Neuronal stem cell (in vitro differentiated cells): Measurements from ENCODE around the gene FGF7.

ENCODE experiments used
- DNase-seq: peaks from one replicate; pipeline ENCODE4 v3.0.0-alpha.2; 2013; ENCODE audit warnings: low spot score
- H2AFZ ChIP-seq: one replicate; pipeline ENCODE4 v1.6.1; 2013; ENCODE audit warnings: mild to moderate bottlenecking, low read length, inconsistent platforms
- H2AK5ac ChIP-seq: 2 replicates; pipeline ENCODE4 v1.6.1; 2013; ENCODE audit warnings: low read depth, mild to moderate bottlenecking, inconsistent platforms, low read length, moderate library complexity, mixed read lengths
- H2BK120ac ChIP-seq: 2 replicates; pipeline ENCODE4 v1.6.1; 2013; ENCODE audit warnings: low read depth, mild to moderate bottlenecking, inconsistent platforms, low read length, moderate library complexity, mixed read lengths
- H2BK12ac ChIP-seq: one replicate; pipeline ENCODE4 v1.6.1; 2013; ENCODE audit warnings: low read length, inconsistent platforms
- H2BK15ac ChIP-seq: 2 replicates; pipeline ENCODE4 v1.6.1; 2013; ENCODE audit warnings: mild to moderate bottlenecking, low read length, inconsistent platforms, mixed read lengths
- H2BK5ac ChIP-seq: one replicate; pipeline ENCODE4 v1.6.1; 2013; ENCODE audit warnings: inconsistent platforms, mild to moderate bottlenecking, low read length, moderate library complexity
- H3K14ac ChIP-seq: one replicate; pipeline ENCODE4 v1.6.1; 2013; ENCODE audit warnings: low read length, inconsistent platforms
- H3K18ac ChIP-seq: 2 replicates; pipeline ENCODE4 v1.6.1; 2013; ENCODE audit warnings: low read length, inconsistent platforms
- H3K23ac ChIP-seq: 2 replicates; pipeline ENCODE4 v1.6.1; 2013; ENCODE audit warnings: low read depth, mild to moderate bottlenecking, mixed read lengths, low read length, inconsistent platforms; ENCODE audit not compliant: poor library complexity
- H3K27ac ChIP-seq: replicated peaks from 3 replicates; pipeline ENCODE4 v1.5.1; 2013; ENCODE audit warnings: low read length, inconsistent platforms
- H3K27me3 ChIP-seq, 3 experiments: 2 replicates each; pipeline ENCODE4 v1.6.1; 2013; ENCODE audit warnings: low read length in 3 of 3, mild to moderate bottlenecking in 2 of 3, inconsistent platforms in 1 of 3, low read depth in 1 of 3, mixed read lengths in 1 of 3, moderate library complexity in 1 of 3; ENCODE audit not compliant: control insufficient read depth in 3 of 3, insufficient read depth in 3 of 3
- H3K36me3 ChIP-seq, 2 donors: replicated peaks in 1 of 2; 2 replicates each; pipeline ENCODE4 v1.6.1; 2013; ENCODE audit warnings: low read length in 2 of 2; ENCODE audit not compliant: control insufficient read depth in 2 of 2, insufficient read depth in 2 of 2
- H3K4ac ChIP-seq: 2 replicates; pipeline ENCODE4 v1.6.1; 2013; ENCODE audit warnings: inconsistent platforms, mild to moderate bottlenecking, low read length, moderate library complexity
- H3K4me1 ChIP-seq, 2 donors: 1 replicate in 1 of 2; 2 replicates in 1 of 2; pipeline ENCODE4 v1.6.1; 2013; ENCODE audit warnings: low read length in 2 of 2, low read depth in 1 of 2; ENCODE audit not compliant: control insufficient read depth in 2 of 2, insufficient read depth in 1 of 2
- H3K4me2 ChIP-seq: one replicate; pipeline ENCODE4 v1.6.1; 2013; ENCODE audit warnings: mild to moderate bottlenecking, low read length, inconsistent platforms; ENCODE audit not compliant: insufficient read depth, poor library complexity, severe bottlenecking
- H3K4me3 ChIP-seq, 2 donors: 2 replicates each; pipeline ENCODE4 v1.5.1; 2013; ENCODE audit warnings: low read length in 2 of 2, mild to moderate bottlenecking in 2 of 2, inconsistent platforms in 1 of 2, moderate library complexity in 1 of 2
- H3K79me1 ChIP-seq: one replicate; pipeline ENCODE4 v1.6.1; 2013; ENCODE audit warnings: low read depth, mild to moderate bottlenecking, inconsistent platforms, low read length, moderate library complexity
- H3K9ac ChIP-seq: one replicate; pipeline ENCODE4 v1.6.1; 2013; ENCODE audit warnings: mild to moderate bottlenecking, low read depth, low read length, inconsistent platforms; ENCODE audit not compliant: poor library complexity
- H3K9me3 ChIP-seq, 2 donors: replicated peaks in 1 of 2; 2 replicates each; pipeline versions ENCODE3 to v1.6.1; 2013; ENCODE audit warnings: low read length in 2 of 2, mild to moderate bottlenecking in 2 of 2, inconsistent platforms in 1 of 2, low read depth in 1 of 2, mixed read lengths in 1 of 2, moderate library complexity in 1 of 2; ENCODE audit not compliant: control insufficient read depth in 2 of 2, insufficient read depth in 1 of 2
- H4K8ac ChIP-seq: one replicate; pipeline ENCODE4 v1.6.1; 2013; ENCODE audit warnings: low read depth, mild to moderate bottlenecking, inconsistent platforms, low read length, moderate library complexity
- H4K91ac ChIP-seq: one replicate; pipeline ENCODE4 v1.6.1; 2013; ENCODE audit warnings: low read length, low read depth, mild to moderate bottlenecking, inconsistent platforms; ENCODE audit not compliant: poor library complexity
- WGBS, 2 donors: extraction: QIAGEN DNeasy Blood & Tissue Kit; methylation state at CpG; one replicate each; pipeline ENCODE4 v1.1.7; 2013; ENCODE audit warnings: missing lambda C conversion rate in 2 of 2, mixed read lengths in 1 of 2; ENCODE audit not compliant: insufficient read length in 2 of 2, insufficient replicate concordance in 1 of 2; ENCODE audit errors: extremely low coverage in 2 of 2; 5-methylcytosine and 5-hydroxymethylcytosine counted together

The FGF7 gene

GRCh38 chr15:49530092-49530491, 107.0 kb downstream of the FGF7 start:
- Histone ChIP-seq H4K91ac (no peak overlapping the region), H2AK5ac (no peak overlapping the region), H3K4me1 (no peaks in the 10 kb centered on the region), H3K9ac (no peak overlapping the region), H3K9me3 (no peaks in the 10 kb centered on the region), H3K23ac (no peak overlapping the region), H3K4me2 (no peak overlapping the region), H3K36me3 (no peaks in the 10 kb centered on the region), H2BK12ac (no peak overlapping the region), H2BK5ac (no peak overlapping the region), H3K4ac (no peak overlapping the region), H3K27me3 (no peaks in the 10 kb centered on the region), H2BK120ac (no peak overlapping the region), H3K14ac (no peak overlapping the region), H3K18ac (no peak overlapping the region), H3K27ac (no peak overlapping the region), H2AFZ (no peak overlapping the region), H3K4me3 (no peak overlapping the region), H4K8ac (no peak overlapping the region), H3K79me1 (no peaks in the 10 kb centered on the region), H2BK15ac (no peak overlapping the region)
- no peak for DNase-seq
- no CpG with 5 or more reads among the region's 1 CpG for WGBS, 2 donors
